ENCODE data around the gene MATR3. TPM values are rescaled to one million over a fixed set of nuclear protein-coding genes. Genes with fewer than 3 reads are reported as not detected.
A peak's percentile ranks its signal among the peaks of the same experiment; 100 is the strongest.

Gene MATR3
- total RNA-seq, 1 donor from 2014 or later = 197 TPM

DNA sequence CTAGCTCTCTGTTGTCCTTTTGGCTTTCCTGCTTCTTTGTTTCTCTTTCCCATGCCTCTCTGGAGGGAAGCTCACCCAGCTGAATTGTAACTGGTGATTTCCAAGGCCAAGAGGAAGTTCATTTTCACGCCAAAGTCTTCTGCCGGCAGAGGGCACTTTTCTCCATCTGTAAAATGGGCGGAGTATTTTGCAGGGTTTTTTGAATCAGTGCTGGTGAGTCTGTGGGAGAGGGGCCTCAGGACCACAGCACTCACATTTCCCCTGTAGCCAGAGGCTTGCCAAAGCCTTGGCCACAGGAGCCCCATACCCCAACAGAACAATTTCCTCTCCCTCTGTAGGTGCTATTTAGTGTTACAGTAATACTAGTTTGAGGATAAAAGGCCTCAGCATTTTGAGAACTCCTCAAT, 42.3 kb upstream of the MATR3 start:
- DNase-seq (no peak), ATAC-seq (peak; percentile 51)
- no peaks in the 10 kb centered on the region for H3K36me3 ChIP-seq
- peak; percentile 33 for TF ChIP-seq CTCF (IDR thresholded peaks at IDR 0.05)
- H3K27ac ChIP-seq = no peak overlapping the region
- H3K9me3 ChIP-seq = no peaks in the 10 kb centered on the region
- H3K4me1 ChIP-seq = no peaks in the 10 kb centered on the region
- intact Hi-C loops (cut with DNase I) = no loop called here
- no peak overlapping the region for H3K4me3 ChIP-seq
- H3K27me3 ChIP-seq = no peaks in the 10 kb centered on the region

DNA sequence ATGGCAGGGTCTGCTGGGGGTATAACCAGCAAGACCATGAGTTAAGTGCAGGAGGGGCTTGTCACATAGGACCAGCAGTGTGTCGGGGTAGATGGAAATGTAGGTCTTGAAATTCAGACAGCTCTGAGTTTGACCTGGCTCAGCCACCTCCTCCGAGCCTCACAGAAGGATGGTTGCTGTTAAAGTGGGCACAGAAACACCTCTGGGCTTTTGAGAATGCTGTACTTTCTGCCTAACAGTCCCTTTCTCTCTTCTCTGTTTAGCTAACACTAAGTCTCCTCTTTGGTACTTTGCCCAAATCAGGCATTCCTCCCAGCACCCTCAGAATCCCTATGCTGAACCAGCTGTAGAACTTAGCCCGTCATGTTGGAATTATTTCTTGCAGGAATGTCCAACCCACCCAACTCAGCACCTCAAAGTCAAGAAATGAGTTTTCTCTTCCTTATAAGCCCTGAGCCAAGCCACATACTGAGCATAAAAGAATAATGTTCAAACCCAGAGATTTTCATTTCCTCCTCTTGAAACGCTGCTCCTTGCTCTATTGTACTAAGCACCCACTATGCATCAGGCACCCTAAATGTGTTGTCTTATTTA, 41.7 kb upstream of the MATR3 start:
- Histone ChIP-seq H3K27me3 (no peaks in the 10 kb centered on the region), H3K36me3 (no peaks in the 10 kb centered on the region), H3K4me3 (no peak overlapping the region), H3K9me3 (no peaks in the 10 kb centered on the region), H3K4me1 (no peaks in the 10 kb centered on the region), H3K27ac (no peak overlapping the region)
- intact Hi-C loops (cut with DNase I) = no loop called here
- DNase-seq = no peak
- no peak for ATAC-seq
- no peak for TF ChIP-seq CTCF (IDR thresholded peaks at IDR 0.05)

DNA sequence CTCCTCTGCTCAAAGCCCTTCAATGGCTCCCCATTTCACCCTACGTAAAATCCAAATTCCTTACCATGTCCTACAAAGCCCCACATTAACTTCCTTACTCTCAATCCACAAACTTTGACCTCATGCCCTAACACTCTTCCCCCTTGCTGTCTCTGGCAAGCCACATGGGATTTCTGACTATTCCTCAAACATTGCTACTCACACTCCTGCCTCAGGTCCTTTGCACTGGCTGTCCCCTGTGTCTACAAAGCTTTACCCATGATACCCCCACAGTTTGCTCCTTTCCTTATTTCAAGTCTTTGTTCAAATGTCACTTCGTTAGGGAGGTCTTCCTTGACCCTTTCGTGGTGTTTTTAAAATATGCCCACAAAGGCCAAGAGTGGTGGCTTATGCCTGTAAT, 40.4 kb upstream of the MATR3 start:
- Histone ChIP-seq H3K9me3 (no peaks in the 10 kb centered on the region), H3K36me3 (no peaks in the 10 kb centered on the region), H3K4me3 (no peak overlapping the region), H3K27ac (no peak overlapping the region), H3K4me1 (no peaks in the 10 kb centered on the region), H3K27me3 (no peaks in the 10 kb centered on the region)
- DNase-seq = no peak
- no peak for ATAC-seq
- intact Hi-C loops (cut with DNase I) = no loop called here
- no peak for TF ChIP-seq CTCF (IDR thresholded peaks at IDR 0.05)

DNA sequence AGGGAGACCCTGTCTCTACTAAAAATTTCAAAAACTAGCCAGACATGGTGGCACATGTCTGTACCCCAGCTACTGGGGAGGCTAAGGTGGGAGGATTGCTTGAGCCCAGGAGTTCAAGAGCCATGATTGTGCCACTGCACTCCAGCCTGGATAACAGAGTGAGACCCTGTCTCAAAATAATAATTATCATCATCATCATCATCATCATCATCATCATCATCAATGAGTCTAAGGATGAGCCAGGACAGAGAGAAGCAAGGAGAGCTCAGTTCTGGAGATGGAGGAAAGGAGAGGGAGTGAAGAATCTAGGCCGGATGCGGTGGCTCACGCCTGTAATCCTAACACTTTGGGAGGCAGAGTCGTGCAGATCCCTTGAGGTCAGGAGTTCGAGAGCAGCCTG, 36.7 kb upstream of the MATR3 start:
- intact Hi-C loops (cut with DNase I) = no loop called here

GRCh38 chr5:139262059-139262741, 31.3 kb upstream of the MATR3 start:
- TF ChIP-seq CTCF (IDR thresholded peaks at IDR 0.05) = no peak
- no peak overlapping the region for H3K27ac ChIP-seq

More for the DNA sequence above, 36.7 kb upstream of the MATR3 start:
- Histone ChIP-seq H3K4me1 (no peaks in the 10 kb centered on the region), H3K9me3 (no peaks in the 10 kb centered on the region), H3K27me3 (no peaks in the 10 kb centered on the region), H3K36me3 (no peaks in the 10 kb centered on the region), H3K4me3 (no peak overlapping the region), H3K27ac (no peak overlapping the region)
- DNase-seq (no peak), ATAC-seq (no peak)
- no peak for TF ChIP-seq CTCF (IDR thresholded peaks at IDR 0.05)

More at GRCh38 chr5:139262059-139262741, 31.3 kb upstream of the MATR3 start:
- H3K4me3 ChIP-seq = no peak overlapping the region
- no peaks in the 10 kb centered on the region for H3K36me3 ChIP-seq
- DNase-seq = no peak
- no peaks in the 10 kb centered on the region for H3K9me3 ChIP-seq
- no peaks in the 10 kb centered on the region for H3K27me3 ChIP-seq
- intact Hi-C loops (cut with DNase I) = no loop called here
- no peak for ATAC-seq
- no peaks in the 10 kb centered on the region for H3K4me1 ChIP-seq

Measured in upper lobe of right lung (tissue), 1 donor.